ENCODE results near the gene WNT7B.

WNT7B gene

GRCh38 chr22:45961679-45962433 is 15.1 kb downstream of the WNT7B start:
- DNase-seq (ENCODE audit: extremely low read depth, low read depth), result no peak
- H3K4me3 ChIP-seq (replicated peaks; ENCODE audit: low read depth, low read length), result no peak overlapping the region
- TF ChIP-seq CTCF (IDR thresholded peaks at IDR 0.05; ENCODE audit: low read depth, low read length, missing control alignments), result no peak

DNA sequence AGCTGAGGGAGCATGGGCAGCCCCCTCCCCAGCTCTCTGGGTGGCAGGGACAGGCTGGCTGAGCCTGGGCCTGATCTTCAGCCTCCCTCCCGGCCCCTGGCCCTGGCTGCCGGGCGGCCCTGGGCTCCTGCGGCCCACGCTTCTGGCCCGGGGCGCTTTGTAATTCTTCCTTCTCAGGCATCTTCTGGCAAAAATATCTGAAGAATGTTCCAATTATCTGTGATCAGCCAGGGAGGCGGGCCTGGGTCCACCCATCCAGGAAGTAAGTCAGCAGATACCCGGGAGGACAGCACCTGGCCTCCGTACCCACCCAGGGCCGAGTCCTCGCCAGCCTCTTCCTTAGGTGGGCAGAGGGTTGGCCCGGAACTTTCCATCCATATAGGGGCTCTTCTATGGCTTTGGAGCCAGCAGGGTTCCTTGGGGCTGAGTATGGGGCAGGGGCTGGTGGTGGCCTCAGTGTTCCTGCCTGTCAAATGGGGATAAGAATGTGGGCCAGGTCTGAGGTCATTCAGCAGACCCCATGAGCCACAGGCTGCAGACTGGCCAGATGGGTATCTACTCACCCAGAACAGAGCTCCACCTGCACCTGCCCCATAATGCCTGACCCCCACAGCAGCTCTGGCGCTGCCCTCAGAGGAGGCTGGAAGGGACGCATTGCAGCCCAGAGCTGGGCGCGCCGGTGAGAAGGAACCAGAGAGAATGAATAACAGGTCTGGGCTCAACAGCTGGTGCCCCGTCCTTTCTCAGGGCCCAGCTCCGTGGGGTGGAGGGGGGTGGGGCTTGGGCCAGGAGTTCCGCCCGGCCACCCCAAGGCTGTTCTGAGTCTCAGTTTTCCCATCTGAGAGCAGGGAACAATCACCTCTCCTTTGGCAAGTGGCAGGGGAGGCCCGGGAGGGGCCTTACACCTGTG is 16.2 kb downstream of the WNT7B start:
- no peak overlapping the region for H3K4me3 ChIP-seq (replicated peaks; ENCODE audit: low read depth, low read length)
- TF ChIP-seq CTCF (IDR thresholded peaks at IDR 0.05; ENCODE audit: low read depth, low read length, missing control alignments), result no peak
- no peak for DNase-seq (ENCODE audit: extremely low read depth, low read depth)

GRCh38 chr22:45959719-45960476 is 17.1 kb downstream of the WNT7B start:
- no peak for DNase-seq (ENCODE audit: extremely low read depth, low read depth)
- no peak overlapping the region for H3K4me3 ChIP-seq (replicated peaks; ENCODE audit: low read depth, low read length)
- no peak for TF ChIP-seq CTCF (IDR thresholded peaks at IDR 0.05; ENCODE audit: low read depth, low read length, missing control alignments)

DNA sequence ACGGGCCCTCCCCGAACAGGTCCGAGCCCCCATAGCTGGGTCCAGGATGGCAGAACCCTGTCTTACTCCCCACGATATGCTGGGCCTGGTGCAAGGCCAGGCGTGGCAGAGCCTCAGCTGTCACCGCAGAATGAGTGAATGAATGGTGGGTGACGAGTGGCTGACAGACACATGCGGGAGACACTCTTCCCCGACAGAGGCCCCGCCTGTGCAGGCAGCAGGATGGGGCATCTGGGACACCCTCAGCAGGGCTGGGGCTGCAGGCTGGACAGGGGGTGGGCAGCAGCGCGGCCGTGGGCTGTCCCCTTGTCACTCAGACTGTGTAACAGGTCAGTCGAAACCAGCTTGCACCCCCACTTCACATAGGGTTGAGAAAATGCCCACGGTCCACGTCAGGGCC is 18.0 kb downstream of the WNT7B start:
- no peak for TF ChIP-seq CTCF (IDR thresholded peaks at IDR 0.05; ENCODE audit: low read depth, low read length, missing control alignments)

DNA sequence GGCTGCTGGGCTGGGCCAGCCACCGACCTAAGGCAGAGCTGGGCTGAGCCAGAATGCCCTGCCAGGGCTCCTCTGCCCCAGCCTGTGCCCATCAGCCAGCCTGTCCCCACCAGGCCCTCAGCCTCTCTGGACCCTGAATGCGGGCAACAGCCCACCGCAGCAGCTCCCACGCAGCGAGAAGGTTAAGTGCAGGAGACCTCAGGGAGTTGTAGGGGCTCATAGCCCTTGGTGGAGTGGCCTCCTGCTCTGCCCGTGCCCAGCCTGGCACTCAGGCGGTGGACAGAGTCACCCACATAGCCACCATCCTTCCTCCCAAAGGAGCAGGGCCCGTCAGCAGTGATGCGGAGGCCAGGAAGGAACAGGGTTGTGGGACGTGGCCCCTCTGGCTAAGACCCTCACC is 19.1 kb downstream of the WNT7B start:
- no peak for DNase-seq (ENCODE audit: extremely low read depth, low read depth)
- no peak overlapping the region for H3K4me3 ChIP-seq (replicated peaks; ENCODE audit: low read depth, low read length)
- TF ChIP-seq CTCF (IDR thresholded peaks at IDR 0.05; ENCODE audit: low read depth, low read length, missing control alignments), result no peak

More for the DNA sequence above, 18.0 kb downstream of the WNT7B start:
- no peak overlapping the region for H3K4me3 ChIP-seq (replicated peaks; ENCODE audit: low read depth, low read length)
- DNase-seq (ENCODE audit: extremely low read depth, low read depth), result no peak

DNA sequence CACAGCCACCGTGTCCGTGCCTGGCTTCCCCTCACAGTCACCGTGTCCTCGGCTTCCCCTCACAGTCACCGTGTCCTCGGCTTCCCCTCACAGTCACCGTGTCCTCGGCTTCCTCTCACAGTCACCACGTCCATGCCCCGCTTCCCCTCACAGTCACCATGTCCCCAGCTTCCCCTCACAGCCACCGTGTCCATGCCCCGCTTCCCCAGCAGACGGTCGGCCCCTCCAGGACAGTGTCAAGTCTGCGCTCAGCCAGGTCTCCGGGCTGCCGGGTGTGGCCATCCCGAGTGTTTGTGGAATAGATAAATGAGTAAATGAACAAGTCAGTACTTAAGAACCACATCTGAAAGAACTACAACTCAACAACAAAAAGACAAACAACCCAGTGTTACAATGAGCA is 23.8 kb downstream of the WNT7B start:
- no peak for DNase-seq (ENCODE audit: extremely low read depth, low read depth)
- no peak for TF ChIP-seq CTCF (IDR thresholded peaks at IDR 0.05; ENCODE audit: low read depth, low read length, missing control alignments)
- no peak overlapping the region for H3K4me3 ChIP-seq (replicated peaks; ENCODE audit: low read depth, low read length)

Data from HFF-Myc (cell line).